IPS-20b (cell line): ENCODE results near the gene CADPS2.
A peak's percentile ranks its signal among the peaks of the same experiment; 100 is the strongest.

Experiments
- H3K27ac ChIP-seq: one replicate; pipeline ENCODE4 v1.5.1; 2013; ENCODE audit warnings: low read length
- H3K27me3 ChIP-seq: 2 replicates; pipeline ENCODE4 v1.6.1; 2013; ENCODE audit warnings: mild to moderate bottlenecking, low read length, inconsistent platforms; ENCODE audit not compliant: insufficient read depth
- H3K36me3 ChIP-seq: 2 replicates; pipeline ENCODE4 v1.6.1; 2013; ENCODE audit warnings: low read depth, mild to moderate bottlenecking, inconsistent platforms, low read length, moderate library complexity; ENCODE audit not compliant: insufficient read depth
- H3K4me1 ChIP-seq: 2 replicates; pipeline ENCODE4 v1.6.1; 2013; ENCODE audit warnings: mild to moderate bottlenecking, control low read depth, inconsistent platforms, low read length, moderate library complexity; ENCODE audit not compliant: insufficient read depth
- H3K4me3 ChIP-seq: 2 replicates; pipeline ENCODE4 v1.5.1; 2013; ENCODE audit warnings: mild to moderate bottlenecking, low read length, inconsistent platforms
- H3K9ac ChIP-seq: 2 replicates; pipeline ENCODE4 v1.6.1; 2013; ENCODE audit warnings: low read depth, mild to moderate bottlenecking, inconsistent platforms, low read length, moderate library complexity
- H3K9me3 ChIP-seq: 2 replicates; pipeline ENCODE4 v1.6.1; 2013; ENCODE audit warnings: mild to moderate bottlenecking, low read depth, low read length, inconsistent platforms; ENCODE audit not compliant: insufficient read depth

Gene CADPS2

GRCh38 chr7:122829962-122830361 lies 56.3 kb downstream of the CADPS2 start:
- no peak overlapping the region for H3K4me3 ChIP-seq
- no peak overlapping the region for H3K9ac ChIP-seq
- H3K27ac ChIP-seq: no peak overlapping the region
- no peaks in the 10 kb centered on the region for H3K36me3 ChIP-seq
- H3K4me1 ChIP-seq: peaks cover 3% of the 10 kb centered on the region; the same call in 1 of the 2 replicates
- H3K9me3 ChIP-seq: no peaks in the 10 kb centered on the region
- no peaks in the 10 kb centered on the region for H3K27me3 ChIP-seq

DNA sequence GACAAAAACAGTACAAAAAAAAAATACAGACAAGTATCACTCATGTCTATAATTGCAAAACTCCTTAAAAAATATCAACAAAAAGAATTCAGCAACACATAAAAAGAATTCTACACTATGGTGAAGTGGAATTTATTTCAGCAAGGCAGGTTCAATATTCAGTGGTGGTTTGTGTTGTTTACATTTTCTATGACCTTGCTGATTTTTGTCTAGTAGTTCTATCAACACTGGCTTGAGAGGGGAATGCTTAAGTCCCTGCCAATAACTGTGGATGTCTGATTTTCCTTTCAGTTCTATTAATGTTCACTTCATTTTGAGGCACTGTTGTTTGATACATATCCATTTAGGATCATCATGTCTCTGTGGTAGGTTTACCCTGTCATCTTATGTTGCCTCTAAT lies 58.5 kb downstream of the CADPS2 start:
- no peaks in the 10 kb centered on the region for H3K9me3 ChIP-seq

GRCh38 chr7:122813845-122814244 lies 72.4 kb downstream of the CADPS2 start:
- Histone ChIP-seq H3K9me3 (no peaks in the 10 kb centered on the region), H3K27ac (no peak overlapping the region), H3K4me1 (no peaks in the 10 kb centered on the region; the same call in 1 of the 2 replicates), H3K27me3 (no peaks in the 10 kb centered on the region), H3K36me3 (no peaks in the 10 kb centered on the region), H3K9ac (no peak overlapping the region), H3K4me3 (no peak overlapping the region)

More for the DNA sequence above, 58.5 kb downstream of the CADPS2 start:
- H3K9ac ChIP-seq: no peak overlapping the region
- peaks cover 4% of the 10 kb centered on the region; the same call in 1 of the 2 replicates for H3K4me1 ChIP-seq
- no peaks in the 10 kb centered on the region for H3K27me3 ChIP-seq
- H3K27ac ChIP-seq: no peak overlapping the region
- H3K4me3 ChIP-seq: no peak overlapping the region
- no peaks in the 10 kb centered on the region for H3K36me3 ChIP-seq

DNA sequence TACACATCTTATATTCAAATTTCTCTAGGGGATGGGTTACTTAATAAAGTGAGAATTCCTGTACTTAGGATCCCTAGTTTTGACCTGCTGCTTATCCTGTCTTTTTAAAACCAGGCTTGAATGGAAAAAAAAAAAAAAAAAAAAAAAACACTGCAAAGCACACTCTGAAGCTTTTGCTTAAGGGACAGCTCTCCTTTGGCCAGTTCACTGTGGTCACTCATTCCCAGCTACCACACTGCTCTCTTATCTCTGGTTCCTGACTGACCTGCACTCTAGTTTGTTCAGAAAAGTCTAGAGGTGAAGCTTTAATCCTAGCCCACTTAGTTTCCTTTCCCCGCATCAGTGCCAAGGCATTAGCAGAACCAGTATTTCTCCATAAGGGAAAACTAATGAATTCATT lies 82.4 kb downstream of the CADPS2 start:
- no peak overlapping the region for H3K27ac ChIP-seq
- no peak overlapping the region for H3K4me3 ChIP-seq
- H3K36me3 ChIP-seq: no peaks in the 10 kb centered on the region
- H3K27me3 ChIP-seq: no peaks in the 10 kb centered on the region
- H3K9me3 ChIP-seq: no peaks in the 10 kb centered on the region
- H3K4me1 ChIP-seq: peaks cover 30% of the 10 kb centered on the region
- H3K9ac ChIP-seq: no peak overlapping the region

GRCh38 chr7:122803323-122803722 lies 82.9 kb downstream of the CADPS2 start:
- Histone ChIP-seq H3K9ac (peak overlapping the region; percentile 32; the same call in 1 of the 2 replicates), H3K9me3 (no peaks in the 10 kb centered on the region), H3K27me3 (no peaks in the 10 kb centered on the region), H3K27ac (no peak overlapping the region), H3K36me3 (no peaks in the 10 kb centered on the region), H3K4me3 (no peak overlapping the region), H3K4me1 (peaks cover 30% of the 10 kb centered on the region)

- no peak overlapping the region for H3K4me3 ChIP-seq
- H3K27ac ChIP-seq: no peak overlapping the region
- no peaks in the 10 kb centered on the region for H3K36me3 ChIP-seq
- no peaks in the 10 kb centered on the region for H3K9me3 ChIP-seq
- peak overlapping the region; percentile 36; the same call in 1 of the 2 replicates for H3K9ac ChIP-seq
- no peaks in the 10 kb centered on the region for H3K27me3 ChIP-seq
- H3K4me1 ChIP-seq: peaks cover 30% of the 10 kb centered on the region
Measured at GRCh38 chr7:122802301-122802751, 83.9 kb downstream of the CADPS2 start.

DNA sequence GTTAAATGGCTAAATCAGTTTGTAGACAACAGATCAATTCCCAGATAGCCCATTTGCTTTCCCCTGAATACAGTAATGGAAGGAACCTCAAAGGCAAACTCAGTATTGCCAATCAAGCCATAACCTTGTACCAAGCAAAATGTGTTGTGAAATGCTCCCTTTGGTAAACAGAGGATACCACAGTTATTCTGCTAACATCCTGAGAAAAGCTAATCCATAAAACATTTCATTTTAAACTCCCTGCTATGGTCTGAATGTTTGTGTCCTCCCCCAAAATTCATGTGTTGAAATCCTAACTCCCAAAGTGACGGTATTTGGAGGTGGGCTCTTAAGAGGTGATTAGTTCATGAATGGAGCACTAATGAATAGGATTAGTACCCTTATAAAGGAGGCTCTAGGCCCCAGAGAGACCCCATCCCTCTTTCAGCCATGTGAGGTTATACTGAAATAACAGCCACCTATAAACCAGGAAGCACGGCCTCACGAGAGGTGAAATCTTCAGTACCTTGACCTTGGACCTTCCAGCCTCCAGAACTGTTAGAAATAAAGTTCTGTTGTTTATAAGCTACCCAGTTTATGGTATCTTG lies 94.2 kb downstream of the CADPS2 start:
- H3K4me3 ChIP-seq: no peak overlapping the region
- H3K27ac ChIP-seq: no peak overlapping the region

GRCh38 chr7:122790591-122790990 lies 95.7 kb downstream of the CADPS2 start:
- Histone ChIP-seq H3K27ac (no peak overlapping the region), H3K9me3 (no peaks in the 10 kb centered on the region), H3K4me1 (peaks cover 37% of the 10 kb centered on the region; the same call in 1 of the 2 replicates), H3K9ac (no peak overlapping the region), H3K4me3 (no peak overlapping the region), H3K27me3 (no peaks in the 10 kb centered on the region), H3K36me3 (no peaks in the 10 kb centered on the region)

More for the DNA sequence above, 94.2 kb downstream of the CADPS2 start:
- H3K4me1 ChIP-seq: peaks cover 37% of the 10 kb centered on the region; the same call in 1 of the 2 replicates
- no peaks in the 10 kb centered on the region for H3K27me3 ChIP-seq
- no peaks in the 10 kb centered on the region for H3K9me3 ChIP-seq
- no peaks in the 10 kb centered on the region for H3K36me3 ChIP-seq
- no peak overlapping the region for H3K9ac ChIP-seq

GRCh38 chr7:122790132-122790531 lies 96.1 kb downstream of the CADPS2 start:
- Histone ChIP-seq H3K9ac (no peak overlapping the region), H3K4me3 (no peak overlapping the region), H3K27me3 (no peaks in the 10 kb centered on the region), H3K4me1 (peaks cover 37% of the 10 kb centered on the region; the same call in 1 of the 2 replicates), H3K27ac (no peak overlapping the region), H3K36me3 (no peaks in the 10 kb centered on the region), H3K9me3 (no peaks in the 10 kb centered on the region)

DNA sequence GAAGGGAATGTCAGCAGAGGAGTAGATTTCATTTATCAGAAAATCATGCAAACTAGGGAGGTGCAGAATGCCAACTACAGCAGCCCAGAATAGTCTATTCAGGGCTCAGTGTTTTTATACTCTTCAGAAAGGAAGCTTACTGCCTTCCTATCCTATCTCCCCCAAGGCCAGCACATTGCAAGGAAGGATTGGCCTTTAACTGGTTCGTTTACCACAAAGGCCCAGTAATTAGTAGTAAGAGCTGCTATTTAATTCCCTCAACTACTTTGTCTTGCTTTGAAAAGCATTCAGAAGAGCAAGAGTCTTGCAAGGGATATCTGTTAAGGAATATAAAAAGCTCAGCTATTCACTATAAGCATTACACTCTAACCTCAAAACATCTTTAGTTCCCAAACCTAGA lies 97.1 kb downstream of the CADPS2 start:
- no peak overlapping the region for H3K27ac ChIP-seq
- H3K36me3 ChIP-seq: no peaks in the 10 kb centered on the region
- no peak overlapping the region for H3K4me3 ChIP-seq
- no peaks in the 10 kb centered on the region for H3K9me3 ChIP-seq
- peaks cover 37% of the 10 kb centered on the region; the same call in 1 of the 2 replicates for H3K4me1 ChIP-seq
- H3K27me3 ChIP-seq: no peaks in the 10 kb centered on the region
- H3K9ac ChIP-seq: no peak overlapping the region

DNA sequence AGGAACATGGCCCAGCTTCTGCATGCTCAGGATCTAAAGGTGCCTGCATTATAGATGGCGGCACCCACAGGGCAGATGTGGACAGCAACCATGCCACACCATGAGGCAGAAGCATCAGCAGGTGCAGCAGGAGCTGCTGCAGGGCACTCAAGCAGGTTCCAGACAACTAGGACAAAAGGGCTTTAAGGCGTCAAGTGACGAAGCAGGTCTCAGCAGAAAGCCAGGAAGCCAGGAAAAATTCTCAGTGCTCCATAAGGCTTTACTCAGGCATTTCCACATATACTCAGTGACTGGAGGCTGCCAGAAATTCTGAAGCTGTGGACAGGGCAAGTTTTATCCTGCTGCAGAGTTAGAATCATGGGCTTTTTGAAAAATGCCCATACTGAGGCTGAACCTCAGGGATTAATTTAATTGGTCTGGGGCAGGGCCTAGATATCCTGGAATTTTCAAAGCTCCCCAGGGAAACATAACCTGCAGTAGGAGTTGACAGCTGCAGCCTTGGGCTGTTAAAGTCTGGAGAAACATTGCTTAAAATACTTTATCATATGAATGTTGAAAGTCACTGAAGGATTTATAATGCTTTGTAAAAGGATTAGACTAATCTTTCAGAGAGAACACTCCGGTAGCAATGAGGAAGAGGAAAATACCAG lies 115.4 kb downstream of the CADPS2 start:
- Histone ChIP-seq H3K9ac (no peak overlapping the region), H3K27ac (no peak overlapping the region), H3K36me3 (no peaks in the 10 kb centered on the region), H3K9me3 (no peaks in the 10 kb centered on the region), H3K27me3 (no peaks in the 10 kb centered on the region), H3K4me1 (peaks cover 33% of the 10 kb centered on the region), H3K4me3 (no peak overlapping the region)

DNA sequence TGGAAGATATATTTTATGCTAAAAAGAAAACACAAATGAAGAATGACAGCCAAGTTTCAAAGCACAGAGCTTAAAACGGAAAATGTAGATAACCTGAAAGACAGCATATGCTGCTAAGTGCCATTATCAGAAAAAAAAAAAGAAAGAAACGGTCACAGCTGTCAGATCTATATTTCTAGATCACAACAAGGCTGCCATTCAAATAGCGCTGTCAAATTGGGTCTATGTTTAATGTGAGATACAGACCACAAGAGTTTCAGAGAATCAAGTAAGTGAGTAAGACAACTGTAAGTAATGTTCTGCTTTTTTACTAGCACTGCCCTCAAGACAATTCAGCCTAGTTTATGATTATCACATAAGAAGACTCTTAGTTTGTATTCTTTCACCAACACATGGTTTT lies 117.4 kb downstream of the CADPS2 start:
- no peaks in the 10 kb centered on the region for H3K27me3 ChIP-seq
- no peaks in the 10 kb centered on the region for H3K36me3 ChIP-seq
- no peak overlapping the region for H3K27ac ChIP-seq
- H3K9me3 ChIP-seq: no peaks in the 10 kb centered on the region
- no peak overlapping the region for H3K4me3 ChIP-seq
- H3K4me1 ChIP-seq: peaks cover 33% of the 10 kb centered on the region
- no peak overlapping the region for H3K9ac ChIP-seq
